HEK293 (cell line): Measurements from ENCODE around the gene PTPN11.

Experiments used
- MZF1 ChIP-seq: fragments of 450-650 bp; formaldehyde crosslinking; IDR thresholded peaks from 2 replicates; pipeline ENCODE4 v1.5.1; 2017; ENCODE audit warnings: missing biosample characterization, missing genetic modification characterization, borderline replicate concordance
- ZFP37 ChIP-seq: fragments of 450-650 bp; formaldehyde crosslinking; IDR thresholded peaks from 2 replicates; pipeline ENCODE4 v1.5.1; 2016; ENCODE audit warnings: missing biosample characterization, missing genetic modification characterization
- ZNF423 ChIP-seq: fragments of 450-650 bp; formaldehyde crosslinking; IDR thresholded peaks from 2 replicates; pipeline ENCODE4 v1.5.1; 2016; ENCODE audit warnings: missing biosample characterization, missing genetic modification characterization
- ZNF571 ChIP-seq: fragments of 450-650 bp; formaldehyde crosslinking; IDR thresholded peaks from 2 replicates; pipeline ENCODE4 v1.5.0; 2017; ENCODE audit warnings: missing biosample characterization, missing genetic modification characterization
- TF ChIP-seq, protein P1 (sequence below): fragments of 450-650 bp; formaldehyde crosslinking; IDR thresholded peaks from 2 replicates; pipeline ENCODE4 v1.5.1; 2016; ENCODE audit warnings: missing biosample characterization, missing genetic modification characterization
- TF ChIP-seq, protein P2 (sequence below): fragments of 450-650 bp; IDR thresholded peaks from 2 replicates; pipeline ENCODE4 v1.5.1; 2018; ENCODE audit warnings: missing biosample characterization, missing genetic modification characterization
- TF ChIP-seq, protein P3 (sequence below): fragments of 450-650 bp; formaldehyde crosslinking; IDR thresholded peaks from 2 replicates; pipeline ENCODE4 v1.5.1; 2016; ENCODE audit warnings: missing biosample characterization, missing genetic modification characterization

- TF ChIP-seq, protein P1, sequence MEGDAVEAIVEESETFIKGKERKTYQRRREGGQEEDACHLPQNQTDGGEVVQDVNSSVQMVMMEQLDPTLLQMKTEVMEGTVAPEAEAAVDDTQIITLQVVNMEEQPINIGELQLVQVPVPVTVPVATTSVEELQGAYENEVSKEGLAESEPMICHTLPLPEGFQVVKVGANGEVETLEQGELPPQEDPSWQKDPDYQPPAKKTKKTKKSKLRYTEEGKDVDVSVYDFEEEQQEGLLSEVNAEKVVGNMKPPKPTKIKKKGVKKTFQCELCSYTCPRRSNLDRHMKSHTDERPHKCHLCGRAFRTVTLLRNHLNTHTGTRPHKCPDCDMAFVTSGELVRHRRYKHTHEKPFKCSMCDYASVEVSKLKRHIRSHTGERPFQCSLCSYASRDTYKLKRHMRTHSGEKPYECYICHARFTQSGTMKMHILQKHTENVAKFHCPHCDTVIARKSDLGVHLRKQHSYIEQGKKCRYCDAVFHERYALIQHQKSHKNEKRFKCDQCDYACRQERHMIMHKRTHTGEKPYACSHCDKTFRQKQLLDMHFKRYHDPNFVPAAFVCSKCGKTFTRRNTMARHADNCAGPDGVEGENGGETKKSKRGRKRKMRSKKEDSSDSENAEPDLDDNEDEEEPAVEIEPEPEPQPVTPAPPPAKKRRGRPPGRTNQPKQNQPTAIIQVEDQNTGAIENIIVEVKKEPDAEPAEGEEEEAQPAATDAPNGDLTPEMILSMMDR: no peak
- TF ChIP-seq, protein P2, sequence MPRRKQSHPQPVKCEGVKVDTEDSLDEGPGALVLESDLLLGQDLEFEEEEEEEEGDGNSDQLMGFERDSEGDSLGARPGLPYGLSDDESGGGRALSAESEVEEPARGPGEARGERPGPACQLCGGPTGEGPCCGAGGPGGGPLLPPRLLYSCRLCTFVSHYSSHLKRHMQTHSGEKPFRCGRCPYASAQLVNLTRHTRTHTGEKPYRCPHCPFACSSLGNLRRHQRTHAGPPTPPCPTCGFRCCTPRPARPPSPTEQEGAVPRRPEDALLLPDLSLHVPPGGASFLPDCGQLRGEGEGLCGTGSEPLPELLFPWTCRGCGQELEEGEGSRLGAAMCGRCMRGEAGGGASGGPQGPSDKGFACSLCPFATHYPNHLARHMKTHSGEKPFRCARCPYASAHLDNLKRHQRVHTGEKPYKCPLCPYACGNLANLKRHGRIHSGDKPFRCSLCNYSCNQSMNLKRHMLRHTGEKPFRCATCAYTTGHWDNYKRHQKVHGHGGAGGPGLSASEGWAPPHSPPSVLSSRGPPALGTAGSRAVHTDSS (tag by site-specific recombination): no peak
- TF ChIP-seq ZFP37 (no peak), ZNF423 (tag by site-specific recombination) (no peak), ZNF571 (tag by site-specific recombination) (no peak), MZF1 (tag by site-specific recombination) (no peak)
- TF ChIP-seq, protein P3, sequence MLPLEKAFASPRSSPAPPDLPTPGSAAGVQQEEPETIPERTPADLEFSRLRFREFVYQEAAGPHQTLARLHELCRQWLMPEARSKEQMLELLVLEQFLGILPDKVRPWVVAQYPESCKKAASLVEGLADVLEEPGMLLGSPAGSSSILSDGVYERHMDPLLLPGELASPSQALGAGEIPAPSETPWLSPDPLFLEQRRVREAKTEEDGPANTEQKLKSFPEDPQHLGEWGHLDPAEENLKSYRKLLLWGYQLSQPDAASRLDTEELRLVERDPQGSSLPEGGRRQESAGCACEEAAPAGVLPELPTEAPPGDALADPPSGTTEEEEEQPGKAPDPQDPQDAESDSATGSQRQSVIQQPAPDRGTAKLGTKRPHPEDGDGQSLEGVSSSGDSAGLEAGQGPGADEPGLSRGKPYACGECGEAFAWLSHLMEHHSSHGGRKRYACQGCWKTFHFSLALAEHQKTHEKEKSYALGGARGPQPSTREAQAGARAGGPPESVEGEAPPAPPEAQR (tag by site-specific recombination): no peak
Measured at GRCh38 chr12:112514926-112515642, 96.3 kb downstream of the PTPN11 start.
